Right lung (tissue), 5 donors: ENCODE data around the gene MKI67. TPM values are rescaled to one million over a fixed set of nuclear protein-coding genes. Genes with fewer than 3 reads are reported as not detected.

Source experiments
- DNase-seq, 2 donors: peaks; one replicate each; pipeline ENCODE4 v3.0.0-alpha.2; 2013
- polyA plus RNA-seq, 5 donors: library from polyadenylated mRNA; unstranded; fragments of 120-200 nt; gene quantifications; one replicate each; pipeline versions ENCODE4 v1.2.1 to v1.2.3, GENCODE V29; 2013; ENCODE audit warnings: inconsistent platforms in 1 of 5, low replicate concordance in 1 of 5; ENCODE audit not compliant: insufficient read length in 5 of 5, insufficient read depth in 1 of 5

The MKI67 gene
- polyA plus RNA-seq, 5 donors: 32.7 to 96.8 (median 49.7) TPM

DNA sequence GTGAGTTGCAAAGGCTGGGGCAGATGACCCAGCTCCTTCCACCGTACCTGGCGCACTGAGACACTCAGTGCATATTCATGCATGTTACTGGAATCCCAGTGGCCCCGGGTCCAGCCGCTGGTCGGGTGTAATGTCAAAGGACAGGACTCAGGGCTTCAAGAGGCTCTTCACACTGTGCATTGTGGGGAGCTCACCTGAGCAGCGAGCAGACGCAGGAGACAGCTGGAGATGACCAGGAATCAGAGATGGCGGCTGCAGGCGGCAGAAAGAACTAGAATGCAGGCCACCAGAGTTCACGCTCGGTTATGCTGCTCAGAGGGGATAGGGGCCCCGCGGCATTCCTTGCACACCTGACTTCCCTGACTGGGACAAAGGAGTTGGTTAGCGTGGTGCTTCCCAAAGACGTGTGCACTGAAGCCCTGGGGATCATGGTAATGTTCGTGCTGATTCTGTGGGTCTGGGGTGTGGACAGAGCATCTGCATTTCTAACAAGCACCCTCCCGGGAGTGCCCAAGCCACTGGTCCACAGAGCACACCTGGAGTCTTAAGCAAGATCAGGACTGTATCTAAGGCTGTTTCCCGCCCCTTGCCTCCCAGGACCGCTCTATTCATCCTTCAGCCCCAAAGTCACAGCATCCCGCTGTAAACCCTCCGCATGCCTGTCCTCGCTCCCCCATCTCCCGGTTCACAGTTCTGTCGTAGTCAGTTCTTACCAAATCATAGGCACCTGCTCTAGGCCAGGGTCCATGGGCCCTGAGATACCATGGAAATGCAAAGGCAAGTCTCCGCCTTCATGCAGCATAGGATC is 71.0 kb downstream of the MKI67 start:
- no peak for DNase-seq

- DNase-seq: no peak
These were observed 71.9 kb downstream of the MKI67 start for GRCh38 chr10:128054163-128054970.

GRCh38 chr10:128053356-128053755 is 72.9 kb downstream of the MKI67 start:
- no peak for DNase-seq

DNA sequence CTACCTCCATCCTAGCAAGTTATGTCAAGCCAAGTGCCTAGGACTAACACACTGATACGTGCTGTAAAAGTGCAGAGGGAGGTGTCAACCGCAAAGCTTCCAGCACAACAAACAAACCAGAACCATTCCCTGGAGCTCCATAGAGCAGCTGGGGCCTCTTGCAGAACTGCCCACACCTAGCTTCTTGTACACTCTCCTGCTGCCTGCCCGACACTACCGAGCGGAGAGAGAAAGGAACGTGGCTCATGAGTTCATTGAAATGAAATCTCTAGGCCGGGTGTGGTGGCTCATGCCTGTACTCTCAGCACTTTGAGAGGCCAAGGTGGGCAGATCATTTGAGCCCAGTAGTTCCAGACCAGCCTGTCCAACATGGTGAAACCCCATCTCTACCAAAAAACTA is 73.5 kb downstream of the MKI67 start:
- DNase-seq: no peak

DNA sequence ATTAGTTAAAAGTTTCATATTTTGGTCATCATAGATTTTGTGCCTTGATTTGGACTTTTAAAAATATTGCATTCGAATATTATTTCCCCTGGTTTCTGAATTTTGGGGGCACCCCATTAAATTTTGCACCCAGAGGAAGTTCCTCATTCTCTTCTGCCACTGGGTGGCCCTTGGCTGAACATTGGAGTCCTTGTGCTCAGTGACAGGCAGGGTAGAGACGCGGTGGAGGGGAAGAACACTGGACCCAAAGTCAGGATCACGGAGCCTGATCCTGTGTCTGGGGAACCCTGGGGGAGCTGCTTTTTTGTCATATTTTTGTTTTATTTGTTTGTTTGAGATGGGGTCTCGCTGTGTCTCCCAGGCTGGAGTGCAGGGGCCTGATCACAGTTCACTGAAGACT is 74.7 kb downstream of the MKI67 start:
- no peak for DNase-seq

DNA sequence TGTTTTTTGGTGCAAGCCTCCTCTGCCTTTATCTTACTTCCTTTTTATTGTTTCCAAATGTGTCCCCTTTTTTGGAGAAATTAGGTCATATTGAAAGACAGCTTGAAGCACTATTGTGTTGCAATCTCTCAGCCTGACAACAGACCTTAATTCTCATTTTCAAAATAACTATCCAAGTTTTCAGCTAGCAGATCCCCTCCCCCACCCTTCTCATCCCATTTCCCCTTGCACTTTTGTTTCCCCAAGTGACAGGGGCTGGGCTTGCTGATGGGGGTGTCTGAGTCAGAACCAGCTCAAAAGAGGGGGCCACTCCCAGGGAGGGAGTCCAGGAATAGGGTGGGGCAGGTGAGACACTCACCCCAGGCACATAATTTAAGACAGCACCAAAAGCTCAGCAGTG is 75.3 kb downstream of the MKI67 start:
- DNase-seq: peak in 1 of 2 donors; percentile 49

GRCh38 chr10:128050121-128050516 is 76.1 kb downstream of the MKI67 start:
- no peak for DNase-seq

DNA sequence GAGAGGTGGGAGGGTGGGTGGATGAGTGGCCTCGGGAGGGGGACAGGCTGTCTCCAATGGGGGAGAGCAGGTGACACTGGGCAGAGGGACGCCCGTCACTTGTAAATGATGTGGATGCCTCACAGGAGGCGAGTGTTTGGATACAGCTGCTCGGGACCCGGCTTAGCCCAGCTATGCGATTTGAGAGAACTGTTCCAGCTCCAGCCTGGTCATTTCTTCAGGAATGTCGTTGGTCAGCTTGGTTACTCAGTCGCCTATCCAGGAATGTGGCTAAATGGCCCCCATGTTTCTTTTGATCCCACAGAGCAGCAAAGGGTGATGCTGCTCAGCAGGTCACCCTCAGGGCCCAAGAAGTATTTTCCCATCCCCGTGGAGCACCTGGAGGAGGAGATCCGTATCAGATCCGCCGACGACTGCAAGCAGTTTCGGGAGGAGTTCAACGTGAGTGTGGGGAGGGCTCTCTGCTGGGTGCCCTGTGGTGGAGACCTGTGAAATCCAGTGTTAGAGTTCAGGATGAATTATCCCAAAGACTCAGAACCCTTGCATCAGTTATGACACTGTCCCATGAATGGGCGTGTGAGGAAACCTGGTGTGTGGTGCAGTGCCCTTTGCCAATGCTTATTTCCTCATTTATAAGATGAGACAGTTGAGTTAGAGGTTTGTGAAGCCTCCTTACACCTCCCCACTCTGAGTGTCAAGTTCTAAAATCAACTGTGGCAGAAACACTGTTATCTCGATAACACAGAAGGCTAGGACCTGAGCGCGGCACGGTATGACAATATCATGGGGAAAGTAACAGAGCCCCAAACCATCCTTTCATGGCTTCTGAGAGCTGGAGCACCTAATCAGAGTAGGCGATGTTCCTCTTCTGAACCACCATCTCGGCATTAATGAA is 76.8 kb downstream of the MKI67 start:
- no peak for DNase-seq

- DNase-seq: no peak
These were observed 77.4 kb downstream of the MKI67 start for GRCh38 chr10:128048819-128049210.

DNA sequence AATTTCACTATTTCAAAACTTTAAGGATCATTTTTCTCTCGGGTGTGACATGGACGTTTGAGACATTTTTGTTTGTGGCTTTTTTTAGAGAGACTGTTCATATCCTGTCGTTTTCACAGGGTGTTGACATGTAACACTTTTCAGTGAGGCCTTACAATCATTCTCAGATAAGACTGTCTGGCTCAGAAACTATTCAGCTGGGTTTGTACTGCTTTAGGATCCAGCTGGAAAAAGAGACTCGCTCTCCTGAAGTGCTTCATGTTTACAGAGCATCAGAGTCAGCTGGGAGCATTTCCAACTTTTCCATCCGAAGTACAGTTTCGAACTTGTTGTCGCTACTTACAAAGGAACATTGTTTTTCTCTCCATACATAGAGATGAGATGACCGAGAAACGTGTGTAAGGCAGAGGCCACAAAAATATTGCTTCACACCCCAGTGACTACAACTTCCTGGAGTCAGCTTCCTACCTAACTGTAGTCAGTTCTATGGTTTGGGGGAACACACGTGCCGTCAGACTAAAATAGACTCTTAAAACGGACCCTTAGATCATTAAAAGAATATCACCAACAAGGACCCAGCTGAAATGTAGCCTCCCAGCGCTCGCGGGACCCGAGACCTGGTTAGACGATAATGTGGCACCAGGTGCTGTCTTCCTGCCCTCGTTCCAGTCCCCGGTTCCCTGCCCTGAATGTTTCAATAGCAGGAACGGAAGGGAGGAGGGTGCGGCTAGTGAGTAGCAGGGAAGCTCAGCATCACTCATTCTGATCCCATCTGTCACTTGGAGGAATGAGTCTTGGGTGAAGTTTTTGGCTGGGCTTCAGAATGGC is 78.0 kb downstream of the MKI67 start:
- DNase-seq: peak; percentile 62 to 73

DNA sequence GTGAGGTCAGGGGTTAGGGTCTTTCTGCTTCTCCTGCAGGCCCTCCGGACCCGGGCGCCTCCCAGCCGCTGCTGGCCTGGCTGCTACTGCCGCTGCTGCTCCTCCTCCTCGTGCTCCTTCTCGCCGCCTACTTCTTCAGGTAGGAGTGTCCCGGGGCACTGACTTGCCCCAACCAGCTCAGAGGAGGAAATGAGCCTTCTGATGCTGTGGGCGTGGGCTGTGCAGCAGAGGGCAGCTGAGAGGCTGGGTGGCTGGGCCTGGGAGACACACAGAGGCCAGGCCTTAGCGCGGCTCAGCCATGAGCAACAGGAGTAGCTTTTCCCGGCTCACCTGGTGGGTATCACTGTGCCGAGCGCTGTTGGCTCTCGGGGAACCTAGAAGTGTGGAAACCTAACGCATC is 78.9 kb downstream of the MKI67 start:
- DNase-seq: peak in 1 of 2 donors; percentile 53

DNA sequence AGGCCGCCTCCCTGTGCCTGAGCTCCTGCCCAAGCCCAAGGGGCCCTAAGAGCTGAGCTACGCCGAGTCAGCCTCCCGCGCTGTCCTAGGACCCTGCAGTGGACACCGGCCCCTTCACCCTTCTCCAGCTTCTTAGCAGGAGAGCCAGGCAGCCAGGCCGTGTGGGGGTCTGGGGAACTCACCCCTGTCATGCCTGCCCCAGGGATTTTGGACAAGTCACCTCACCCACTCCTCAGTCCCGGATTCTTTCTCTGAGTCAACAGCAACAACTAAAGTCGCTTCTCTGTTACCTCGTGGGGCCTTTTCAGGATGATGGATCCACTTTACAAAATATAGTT is 79.3 kb downstream of the MKI67 start:
- no peak for DNase-seq

Other genes with a start within 250 kb of the MKI67 start
- under 1 TPM in 3 of 5 donors, not detected in 2; 0.12 to 0.26 (median 0.15) TPM for gene CLRN3, start 233.5 kb downstream of the MKI67 start, polyA plus RNA-seq
- 10 to 100 TPM in 1 of 5 donors, 1 to 10 TPM in 4; 7.2 to 10.1 (median 7.6) TPM for gene PTPRE, start 219.3 kb downstream of the MKI67 start, polyA plus RNA-seq